ENCODE data around the gene AP5M1. TPM values are rescaled to one million over a fixed set of nuclear protein-coding genes. Genes with fewer than 3 reads are reported as not detected.
"Not testable (repeated sequence)": the region's sequence is repeated elsewhere in the genome, so short reads cannot be mapped to it uniquely, and the experiment has no call there.

The AP5M1 gene
- 49.1 TPM for total RNA-seq
- long read RNA-seq, full-length matches to known transcripts: 29 of 34 reads
- long read RNA-seq, partial matches to known transcripts: 1 of 34 reads
- long read RNA-seq, other reads (novel, unspliced or antisense): 4 of 34 reads

- Histone ChIP-seq H3K27me3 (ENCODE audit: low read depth) (no peaks in the 10 kb centered on the region), H3K27ac (replicated peaks) (peak within 1 kb of the TSS; percentile 96), H3K36me3 (peaks cover 6% of the 10 kb centered on the region), H3K9me3 (replicated peaks) (no peaks in the 10 kb centered on the region), H3K4me3 (peak within 1 kb of the TSS; percentile 94), H3K4me1 (peaks cover 80% of the 10 kb centered on the region)
- peak; percentile 92 for DNase-seq
- TF ChIP-seq CTCF (IDR thresholded peaks at IDR 0.05; ENCODE audit: borderline replicate concordance): peak; percentile 26
- intact Hi-C loops (cut with micrococcal nuclease): no loop called here
Measured at GRCh38 chr14:57268161-57269069, at the start of gene AP5M1, which contains the start of gene EXOC5. Gene AP5M1, plus strand, starts transcription at chr14:57268971. Its CDS starts 344 bp downstream, at chr14:57269315. Gene EXOC5, minus strand, starts transcription at chr14:57268905. Its CDS starts 257 bp downstream, at chr14:57268648.

GRCh38 chr14:57221931-57222330 is 46.8 kb upstream of the AP5M1 start:
- Histone ChIP-seq H3K4me3 (no peak overlapping the region), H3K9me3 (replicated peaks) (no peaks in the 10 kb centered on the region), H3K27ac (replicated peaks) (no peak overlapping the region), H3K27me3 (ENCODE audit: low read depth) (no peaks in the 10 kb centered on the region), H3K36me3 (peaks cover 46% of the 10 kb centered on the region), H3K4me1 (no peaks in the 10 kb centered on the region)
- TF ChIP-seq CTCF (IDR thresholded peaks at IDR 0.05; ENCODE audit: borderline replicate concordance): no peak
- intact Hi-C loops (cut with micrococcal nuclease): no loop called here
- DNase-seq: no peak

- no peak for TF ChIP-seq CTCF (IDR thresholded peaks at IDR 0.05; ENCODE audit: borderline replicate concordance)
- Histone ChIP-seq H3K36me3 (peaks cover 56% of the 10 kb centered on the region), H3K27ac (replicated peaks) (no peak overlapping the region), H3K27me3 (ENCODE audit: low read depth) (no peaks in the 10 kb centered on the region), H3K4me1 (no peaks in the 10 kb centered on the region), H3K4me3 (no peak overlapping the region), H3K9me3 (replicated peaks) (peaks cover 6% of the 10 kb centered on the region)
- no peak for DNase-seq
- intact Hi-C loops (cut with micrococcal nuclease): no loop called here
Measured at GRCh38 chr14:57227083-57227482, 41.7 kb upstream of the AP5M1 start.

GRCh38 chr14:57228320-57228719 is 40.5 kb upstream of the AP5M1 start:
- H3K4me3 ChIP-seq; H3K4me1 ChIP-seq; H3K9me3 ChIP-seq (replicated peaks); DNase-seq; H3K27me3 ChIP-seq (ENCODE audit: low read depth); intact Hi-C loops (cut with micrococcal nuclease); H3K27ac ChIP-seq (replicated peaks): not testable (repeated sequence)
- H3K36me3 ChIP-seq: peaks cover 68% of the 10 kb centered on the region

DNA sequence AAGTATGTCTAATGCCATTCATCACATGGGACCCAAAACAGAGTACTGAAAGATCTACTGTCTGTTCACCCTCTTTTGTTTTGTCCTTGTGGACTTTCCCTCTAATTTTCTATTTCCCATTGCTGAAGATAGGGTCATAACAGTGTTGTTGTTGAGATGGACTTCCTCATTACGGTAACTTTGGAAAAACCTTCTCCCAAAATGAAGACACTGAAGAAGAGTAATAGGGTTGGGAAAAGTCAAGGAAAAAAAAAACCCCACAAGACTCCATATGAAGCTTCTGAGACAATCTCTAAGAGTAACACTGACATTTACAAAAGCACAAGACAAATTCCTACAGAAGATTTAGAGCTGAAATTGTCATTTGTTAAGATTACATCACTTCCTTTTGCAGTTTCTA is 36.8 kb upstream of the AP5M1 start:
- H3K36me3 ChIP-seq: peaks cover 86% of the 10 kb centered on the region
- no peak overlapping the region for H3K27ac ChIP-seq (replicated peaks)
- no peak for TF ChIP-seq CTCF (IDR thresholded peaks at IDR 0.05; ENCODE audit: borderline replicate concordance)
- DNase-seq: no peak
- H3K27me3 ChIP-seq (ENCODE audit: low read depth): no peaks in the 10 kb centered on the region
- no peaks in the 10 kb centered on the region for H3K4me1 ChIP-seq
- peaks cover 6% of the 10 kb centered on the region for H3K9me3 ChIP-seq (replicated peaks)
- intact Hi-C loops (cut with micrococcal nuclease): no loop called here
- H3K4me3 ChIP-seq: no peak overlapping the region

- H3K27ac ChIP-seq (replicated peaks); H3K9me3 ChIP-seq (replicated peaks); DNase-seq; H3K27me3 ChIP-seq (ENCODE audit: low read depth); H3K4me3 ChIP-seq; H3K4me1 ChIP-seq; intact Hi-C loops (cut with micrococcal nuclease): not testable (repeated sequence)
- H3K36me3 ChIP-seq: peaks cover 37% of the 10 kb centered on the region
Measured at GRCh38 chr14:57240115-57240514, 28.7 kb upstream of the AP5M1 start.
